Colon (tissue), 2 donors: ENCODE data around the gene ARRDC2.
"Not testable (repeated sequence)": the region's sequence is repeated elsewhere in the genome, so short reads cannot be mapped to it uniquely, and the experiment has no call there.

Experiments used
- FAIRE-seq: peaks from 2 replicates; lab custom pipeline; 2012; peaks lifted over from hg19 to GRCh38; lab: Jason Lieb, UNC
- donor health status: control.
- donor health status: control.

The ARRDC2 gene

DNA sequence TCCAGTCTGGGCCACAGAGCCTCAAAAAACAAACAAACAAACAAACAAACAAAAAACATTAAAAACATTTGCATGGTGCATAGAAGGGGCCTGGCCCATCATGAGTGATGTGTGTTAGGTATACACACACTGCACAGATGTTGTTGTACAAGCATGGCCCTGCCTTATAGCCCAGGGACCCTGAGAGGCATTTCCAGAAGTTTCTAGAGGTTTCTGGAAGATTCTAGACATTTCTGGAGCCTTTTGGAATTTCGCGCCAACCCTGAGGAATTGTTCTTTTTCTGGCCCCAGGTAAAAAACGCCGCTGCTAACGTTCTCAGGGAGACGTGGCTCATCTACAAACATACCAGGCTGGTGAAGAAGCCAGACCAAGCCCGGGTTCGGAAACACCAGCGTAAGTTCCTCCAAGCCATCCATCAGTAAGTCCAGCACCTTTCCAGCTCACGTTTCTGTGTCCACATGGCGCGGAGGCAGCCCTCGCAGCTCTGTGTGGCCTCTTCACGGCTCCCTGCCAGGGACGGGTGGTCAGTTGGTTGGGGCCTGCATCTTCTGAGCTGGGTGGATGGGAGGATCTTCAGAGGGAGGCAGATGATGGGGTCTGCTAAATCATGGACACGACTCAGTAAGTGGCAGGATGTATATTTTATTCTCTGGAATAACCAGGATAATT lies 18.4 kb upstream of the ARRDC2 start:
- no peak for FAIRE-seq

DNA sequence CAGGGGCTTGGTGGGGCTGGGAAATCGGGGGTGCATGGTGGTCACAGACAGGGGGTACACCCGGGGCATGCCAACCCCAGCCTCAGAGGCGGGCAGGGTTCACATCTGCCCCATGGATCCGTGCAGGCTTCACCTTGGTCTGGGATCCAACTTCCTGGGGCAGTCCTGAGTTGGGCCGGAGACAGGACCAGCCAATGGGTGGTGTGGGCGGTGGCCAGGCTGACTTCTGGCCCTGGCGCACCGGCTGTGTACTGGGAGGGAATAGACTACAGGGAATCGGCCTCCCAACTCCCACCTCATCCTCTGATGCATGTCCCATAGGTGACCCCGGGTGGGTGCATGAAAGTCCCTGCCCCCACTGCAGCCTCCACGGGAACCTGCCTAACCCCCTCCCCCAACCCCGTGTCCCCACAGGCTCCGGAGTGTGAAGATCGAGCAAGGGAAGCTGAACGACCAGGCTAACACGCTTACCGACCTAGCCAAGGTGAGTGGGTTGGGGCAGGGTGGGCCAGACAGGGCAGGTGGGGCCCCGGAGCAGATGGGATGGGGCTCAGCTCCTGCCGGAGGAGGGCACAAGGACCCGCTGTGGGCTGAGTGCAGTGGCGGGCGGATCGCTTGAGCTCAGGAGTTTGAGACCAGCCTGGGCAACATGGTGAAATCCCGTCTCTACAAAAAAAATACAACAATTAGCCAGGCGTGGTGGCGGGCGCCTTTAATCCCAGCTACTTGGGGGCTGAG lies 14.7 kb upstream of the ARRDC2 start:
- FAIRE-seq, result no peak

DNA sequence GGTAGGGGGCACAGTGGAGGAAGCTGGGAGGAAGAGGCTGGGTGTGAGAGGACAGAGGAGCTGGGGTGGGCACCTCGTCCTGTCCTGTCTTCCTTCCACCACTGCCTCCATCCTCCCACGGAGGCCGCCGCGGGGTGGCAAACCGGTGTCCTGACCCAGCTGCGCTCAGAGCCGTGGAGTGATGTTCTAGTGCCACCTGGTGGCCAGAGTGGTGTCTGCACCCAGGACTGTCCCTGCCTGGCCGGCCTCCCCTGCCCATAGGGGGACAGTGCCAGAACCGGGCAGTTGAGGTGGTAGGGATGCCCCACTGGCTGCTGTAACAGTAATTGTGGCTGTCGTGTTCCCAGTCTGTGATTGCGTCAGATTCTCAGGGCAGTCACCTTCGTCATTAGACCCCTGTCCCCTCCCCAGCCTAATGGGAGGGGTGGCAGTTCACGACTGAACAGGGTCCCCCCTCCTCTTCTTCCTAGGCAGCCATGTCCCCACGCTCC lies 11.1 kb upstream of the ARRDC2 start:
- no peak for FAIRE-seq

DNA sequence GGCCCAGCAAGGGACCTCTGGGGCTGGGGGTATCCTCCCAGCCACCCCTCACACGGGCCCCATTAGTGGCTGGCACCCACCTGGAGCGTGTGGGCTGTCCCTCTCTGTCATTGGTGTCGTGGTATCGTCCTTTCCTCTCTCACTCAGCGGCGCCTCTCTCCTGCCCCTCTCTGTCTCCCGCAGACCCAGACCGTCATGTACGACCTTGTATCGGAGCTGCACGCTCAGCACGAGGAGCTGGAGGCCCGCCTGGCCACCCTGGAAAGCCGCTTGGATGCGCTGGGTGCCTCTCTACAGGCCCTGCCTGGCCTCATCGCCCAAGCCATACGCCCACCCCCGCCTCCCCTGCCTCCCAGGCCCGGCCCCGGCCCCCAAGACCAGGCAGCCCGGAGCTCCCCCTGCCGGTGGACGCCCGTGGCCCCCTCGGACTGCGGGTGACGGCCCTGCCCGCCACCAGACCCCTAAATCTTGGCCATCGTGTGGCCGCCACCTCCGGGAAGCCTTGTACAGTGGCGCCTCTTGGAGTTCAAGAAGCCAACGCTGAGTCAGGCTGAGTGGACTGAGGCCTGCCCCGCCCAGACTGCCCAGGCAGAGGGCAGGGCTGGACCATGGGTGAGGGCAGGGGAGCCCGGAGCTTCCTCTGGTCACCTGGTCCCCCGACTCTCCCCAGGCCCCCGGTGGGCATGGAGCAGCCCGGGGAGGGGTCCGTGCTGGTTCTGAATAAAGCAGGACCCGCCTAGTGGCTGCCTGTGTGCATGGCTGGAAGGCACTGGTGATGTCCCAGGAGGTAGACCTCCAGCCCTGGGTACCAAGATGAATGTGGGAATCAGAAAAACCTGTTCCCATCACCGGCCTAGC lies 9.8 kb upstream of the ARRDC2 start:
- no peak for FAIRE-seq

DNA sequence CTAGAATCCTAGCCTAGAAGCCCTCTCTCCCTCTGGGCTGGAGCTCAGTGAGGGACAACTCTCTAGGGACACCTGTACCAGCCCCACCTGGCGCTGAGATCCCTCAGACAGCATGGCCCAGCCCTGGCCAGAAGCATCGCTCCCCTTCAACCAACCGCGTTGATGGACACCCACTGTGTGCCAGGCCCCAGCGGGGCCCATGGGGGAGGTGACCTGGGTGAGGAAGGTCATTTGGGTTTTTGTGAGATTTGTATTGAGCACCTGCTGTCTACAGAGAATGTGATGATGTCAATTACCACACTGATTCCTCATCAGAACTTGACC lies 9.2 kb upstream of the ARRDC2 start:
- FAIRE-seq, result no peak

DNA sequence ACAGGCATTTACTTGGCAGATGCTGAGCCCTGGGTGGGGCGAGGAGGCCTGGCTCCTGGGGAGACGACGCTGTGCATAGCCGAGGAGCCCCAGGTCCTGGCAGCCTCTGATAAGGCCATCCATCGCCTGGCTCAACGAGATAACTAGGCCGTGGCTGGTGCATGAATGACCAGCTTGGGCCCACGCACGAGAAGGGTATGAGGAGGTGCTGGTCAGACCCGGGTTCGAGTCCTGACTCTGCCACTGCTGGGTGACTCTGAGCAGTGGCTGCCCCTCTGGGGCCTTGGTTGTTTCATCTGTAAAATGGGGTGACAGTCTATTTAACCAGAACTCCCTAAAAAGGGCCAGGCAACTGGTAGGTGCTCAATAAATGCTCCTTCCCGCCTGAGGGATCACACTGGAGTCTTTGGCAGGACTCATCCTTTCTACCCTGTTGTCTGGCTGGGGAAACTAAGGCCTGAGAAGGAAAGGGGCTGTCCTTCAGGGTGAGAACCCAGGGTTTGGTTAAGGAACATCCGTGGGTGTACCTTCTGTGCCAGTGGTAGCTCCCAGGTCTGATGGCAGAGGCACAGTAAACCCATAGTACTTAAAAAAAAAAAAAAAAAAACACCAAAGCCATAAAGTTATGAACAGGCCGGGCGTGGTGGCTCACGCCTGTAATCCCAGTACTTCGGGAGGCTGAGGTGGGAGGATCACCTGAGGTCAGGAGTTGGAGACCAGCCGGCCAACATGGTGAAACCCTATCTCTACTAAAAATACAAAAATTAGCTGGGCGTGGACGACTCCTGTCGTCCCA lies 8.1 kb upstream of the ARRDC2 start:
- no peak for FAIRE-seq

DNA sequence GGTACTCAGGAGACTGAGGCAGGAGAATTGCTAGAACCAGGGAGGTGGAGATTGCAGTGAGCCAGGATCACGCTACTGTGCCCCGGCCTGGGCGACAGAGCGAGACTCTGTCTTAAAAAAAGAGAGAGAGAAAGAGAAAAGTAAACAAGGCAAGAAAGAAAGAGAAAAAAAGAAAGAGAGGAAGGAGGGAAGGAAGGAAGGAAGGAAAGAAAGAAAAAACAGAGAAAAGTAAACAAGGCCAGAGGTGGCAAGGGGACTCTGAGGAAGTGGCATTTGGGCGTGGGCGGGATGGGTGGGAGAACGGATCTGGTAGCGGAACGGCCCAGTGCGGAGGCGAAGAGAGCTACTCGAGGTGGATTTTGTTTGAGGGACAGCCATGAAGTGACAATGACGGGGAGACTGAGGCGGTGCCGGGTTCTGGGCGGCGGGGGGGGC lies 7.5 kb upstream of the ARRDC2 start:
- FAIRE-seq, result no peak

DNA sequence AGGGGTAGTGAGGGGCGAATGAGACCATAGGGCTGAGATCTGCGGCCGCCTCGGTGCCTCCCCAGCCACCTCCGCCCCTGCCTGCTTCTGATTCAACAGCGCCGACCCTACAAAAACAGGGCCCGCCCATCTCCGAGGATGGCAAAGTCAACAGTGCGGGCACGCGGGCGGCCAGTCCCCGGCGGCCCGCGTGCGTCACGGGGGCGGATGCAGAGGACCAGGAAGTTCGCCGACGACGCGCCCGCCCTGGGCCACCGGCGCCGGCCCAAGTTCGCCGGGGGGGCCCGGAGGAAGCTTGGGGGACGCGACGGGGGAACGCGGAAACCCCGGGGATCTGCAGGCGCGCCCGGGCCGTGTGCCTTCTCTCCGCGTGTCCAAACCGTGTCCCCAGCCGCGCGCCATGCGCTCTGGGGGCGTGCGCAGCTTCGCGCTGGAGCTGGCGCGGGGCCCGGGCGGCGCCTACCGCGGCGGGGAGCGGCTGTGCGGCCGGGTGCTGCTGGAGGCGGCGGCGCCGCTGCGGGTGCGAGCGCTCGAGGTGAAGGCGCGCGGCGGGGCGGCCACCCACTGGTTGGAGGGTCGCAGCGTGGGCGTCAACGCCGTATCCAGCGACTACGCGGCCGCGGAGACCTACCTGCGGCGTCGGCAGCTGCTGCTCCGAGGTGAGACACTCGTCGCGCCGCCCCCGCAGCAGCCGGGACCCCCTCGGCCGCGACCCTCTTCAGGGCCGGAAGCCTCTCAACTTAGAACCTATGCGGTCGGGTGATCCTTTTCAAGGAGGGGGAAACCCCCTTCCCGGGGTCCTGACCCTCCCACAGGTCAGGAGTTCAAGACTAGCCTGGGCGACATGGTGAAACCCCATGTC lies 6.8 kb upstream of the ARRDC2 start:
- no peak for FAIRE-seq

DNA sequence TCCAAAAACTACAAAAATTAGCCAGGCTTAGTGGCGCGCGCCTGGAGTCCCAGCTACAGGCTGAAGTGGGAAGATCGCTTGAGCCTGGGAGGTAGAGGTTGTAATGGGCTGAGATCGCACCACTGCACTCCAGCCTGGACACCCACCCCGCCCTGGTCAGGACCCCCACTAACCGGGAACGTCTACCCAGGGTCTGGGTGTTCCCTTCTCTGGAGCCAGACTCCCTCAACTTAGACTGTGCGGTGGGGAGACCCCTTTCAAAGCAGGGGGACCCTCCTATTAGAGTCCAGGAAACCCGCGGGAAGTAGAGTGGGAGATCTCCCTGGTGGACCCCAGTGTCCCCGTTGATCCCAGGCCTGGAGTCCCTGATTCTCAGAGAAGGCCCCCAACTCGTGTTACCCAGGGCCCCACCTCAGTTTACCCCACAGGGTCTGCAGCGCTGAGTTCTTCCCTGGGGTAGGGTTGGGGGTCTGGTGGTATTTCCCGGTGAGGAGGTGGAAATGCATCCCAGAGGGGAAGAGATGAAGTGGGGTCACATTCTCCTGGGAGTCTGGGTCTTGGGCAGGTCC lies 6.1 kb upstream of the ARRDC2 start:
- FAIRE-seq, result no peak

DNA sequence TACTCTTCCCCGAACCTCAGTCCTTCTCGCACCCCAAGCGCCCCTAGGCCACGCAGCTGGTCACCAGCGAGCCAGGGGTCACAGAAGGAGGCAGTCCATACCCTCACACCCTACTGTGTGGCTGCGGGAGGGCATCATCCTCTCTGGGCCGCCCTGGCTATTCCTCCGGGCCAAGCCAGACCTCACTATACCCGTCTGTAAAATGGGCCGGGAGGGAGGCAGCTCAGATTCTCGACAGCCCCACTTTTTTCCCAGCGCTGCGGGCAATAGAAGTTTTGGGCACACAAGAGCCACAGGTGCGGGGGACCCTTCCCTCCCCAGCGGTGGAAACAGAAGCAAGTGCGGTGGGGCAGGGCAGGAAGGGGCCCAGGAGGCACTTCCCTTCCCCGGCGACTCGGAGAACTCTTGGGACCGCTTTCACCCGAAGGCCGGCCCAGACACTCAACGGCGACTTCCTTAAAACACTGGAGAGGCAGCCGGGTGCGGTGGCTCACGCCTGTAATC lies 5.6 kb upstream of the ARRDC2 start:
- no peak for FAIRE-seq

DNA sequence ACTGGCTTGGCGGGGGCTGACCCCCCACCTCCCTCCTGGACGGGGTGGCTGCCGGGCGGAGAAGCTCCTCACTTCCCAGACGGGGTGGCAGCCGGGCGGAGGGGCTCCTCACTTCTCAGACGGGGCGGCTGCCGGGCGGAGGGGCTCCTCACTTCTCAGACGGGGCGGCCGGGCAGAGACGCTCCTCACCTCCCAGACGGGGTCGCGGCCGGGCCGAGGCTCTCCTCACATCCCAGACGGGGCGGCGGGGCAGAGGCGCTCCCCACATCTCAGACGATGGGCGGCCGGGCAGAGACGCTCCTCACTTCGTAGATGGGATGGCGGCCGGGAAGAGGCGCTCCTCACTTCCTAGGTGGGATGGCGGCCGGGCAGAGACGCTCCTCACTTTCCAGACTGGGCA lies 2.2 kb upstream of the ARRDC2 start:
- FAIRE-seq, result not testable (repeated sequence)

DNA sequence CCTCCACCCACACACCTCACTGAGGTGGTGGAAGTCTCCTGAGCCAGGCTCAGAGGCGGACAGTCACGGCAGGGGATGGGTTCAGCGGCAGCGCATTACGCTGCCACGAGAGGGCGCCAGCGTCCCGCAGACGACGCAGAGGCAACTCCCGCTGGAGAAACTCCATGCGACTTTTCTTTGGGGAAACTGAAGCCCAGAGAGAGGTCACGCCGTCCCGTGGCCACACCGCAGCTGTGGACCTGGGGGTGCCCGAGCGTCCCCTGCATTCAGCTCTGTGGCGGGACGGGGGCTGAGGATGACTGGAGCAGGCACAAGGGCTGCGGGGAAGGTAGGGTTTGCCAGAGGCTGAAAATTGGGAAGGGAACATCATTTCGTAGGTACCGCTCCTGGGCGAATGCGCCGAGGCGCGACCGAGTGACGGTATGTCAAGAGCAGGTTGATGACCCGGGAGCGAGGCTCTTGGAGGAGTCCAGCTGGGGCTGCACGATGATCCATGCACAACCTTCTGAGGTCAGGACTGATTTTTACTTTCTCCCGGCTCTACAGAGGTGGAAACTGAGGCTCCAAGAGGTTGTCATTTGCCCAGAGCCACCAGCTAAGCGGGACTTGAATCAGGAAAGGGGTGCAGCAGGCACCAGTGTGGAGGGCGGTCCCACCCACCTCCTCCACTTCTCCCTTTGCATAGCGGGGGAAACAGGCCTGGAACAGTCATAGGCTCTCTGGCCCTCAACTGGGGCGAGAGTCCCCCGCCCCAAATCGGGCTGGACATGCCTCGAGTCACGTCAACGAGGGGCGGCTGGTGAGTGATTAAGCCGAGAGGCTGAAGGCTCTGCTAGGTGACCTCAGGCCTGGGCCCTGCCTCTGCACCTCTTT lies 690 bp upstream of the ARRDC2 start:
- no peak for FAIRE-seq

DNA sequence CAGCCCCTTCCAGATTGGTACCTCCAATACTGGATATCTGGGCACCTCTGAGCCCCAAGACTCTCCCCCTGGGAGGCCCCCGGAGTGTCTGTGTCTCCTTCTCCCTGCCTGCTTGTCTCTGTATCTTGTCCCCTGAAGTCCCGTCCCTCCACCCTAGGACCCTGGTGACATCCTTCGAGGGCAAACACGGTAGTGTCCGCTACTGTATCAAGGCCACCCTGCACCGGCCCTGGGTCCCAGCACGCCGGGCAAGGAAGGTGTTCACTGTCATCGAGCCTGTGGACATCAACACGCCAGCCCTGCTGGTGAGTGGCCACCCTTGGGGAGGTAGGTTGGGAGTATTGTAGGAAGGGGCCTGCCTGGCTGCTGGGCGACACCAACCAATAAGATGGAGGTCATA lies 844 bp downstream of the ARRDC2 start:
- no peak for FAIRE-seq

DNA sequence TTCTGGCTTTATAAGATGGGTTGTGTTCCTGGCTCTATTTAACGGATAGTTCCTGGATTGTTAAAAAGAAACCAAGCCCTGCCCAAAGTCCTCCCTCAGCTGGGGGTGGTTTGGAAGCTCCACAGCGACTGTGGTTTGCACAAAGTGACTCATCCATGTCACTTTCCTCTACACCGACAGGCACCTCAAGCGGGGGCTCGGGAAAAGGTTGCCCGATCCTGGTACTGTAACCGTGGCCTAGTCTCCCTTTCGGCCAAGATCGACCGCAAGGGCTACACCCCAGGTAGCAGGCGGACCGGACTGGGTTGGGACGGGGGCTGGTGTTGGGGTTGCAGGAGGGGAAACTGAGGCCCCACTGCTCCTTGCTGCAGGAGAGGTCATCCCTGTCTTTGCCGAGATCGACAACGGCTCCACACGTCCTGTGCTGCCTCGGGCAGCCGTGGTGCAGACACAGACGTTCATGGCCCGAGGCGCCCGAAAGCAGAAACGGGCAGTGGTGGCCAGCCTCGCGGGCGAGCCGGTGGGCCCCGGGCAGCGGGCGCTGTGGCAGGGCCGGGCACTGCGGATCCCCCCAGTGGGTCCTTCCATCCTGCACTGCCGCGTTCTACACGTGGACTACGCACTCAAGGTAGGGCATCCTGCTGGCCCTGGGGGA lies 1.6 kb downstream of the ARRDC2 start:
- FAIRE-seq, result no peak

DNA sequence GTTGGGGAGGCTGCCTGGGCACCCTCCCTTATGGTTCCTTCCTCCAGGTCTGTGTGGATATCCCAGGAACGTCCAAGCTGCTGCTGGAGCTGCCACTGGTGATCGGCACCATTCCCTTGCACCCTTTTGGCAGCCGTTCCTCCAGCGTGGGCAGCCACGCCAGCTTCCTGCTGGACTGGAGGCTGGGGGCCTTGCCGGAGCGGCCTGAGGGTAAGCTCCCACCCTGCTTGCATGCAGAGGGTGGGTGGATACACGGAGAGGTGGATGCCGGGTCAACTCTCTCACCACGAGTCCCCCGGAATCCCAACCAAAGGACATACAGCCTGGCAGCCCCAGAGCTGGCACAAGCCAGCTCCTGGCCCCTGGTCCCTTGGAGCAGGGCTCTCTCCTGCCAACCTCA lies 2.2 kb downstream of the ARRDC2 start:
- no peak for FAIRE-seq

DNA sequence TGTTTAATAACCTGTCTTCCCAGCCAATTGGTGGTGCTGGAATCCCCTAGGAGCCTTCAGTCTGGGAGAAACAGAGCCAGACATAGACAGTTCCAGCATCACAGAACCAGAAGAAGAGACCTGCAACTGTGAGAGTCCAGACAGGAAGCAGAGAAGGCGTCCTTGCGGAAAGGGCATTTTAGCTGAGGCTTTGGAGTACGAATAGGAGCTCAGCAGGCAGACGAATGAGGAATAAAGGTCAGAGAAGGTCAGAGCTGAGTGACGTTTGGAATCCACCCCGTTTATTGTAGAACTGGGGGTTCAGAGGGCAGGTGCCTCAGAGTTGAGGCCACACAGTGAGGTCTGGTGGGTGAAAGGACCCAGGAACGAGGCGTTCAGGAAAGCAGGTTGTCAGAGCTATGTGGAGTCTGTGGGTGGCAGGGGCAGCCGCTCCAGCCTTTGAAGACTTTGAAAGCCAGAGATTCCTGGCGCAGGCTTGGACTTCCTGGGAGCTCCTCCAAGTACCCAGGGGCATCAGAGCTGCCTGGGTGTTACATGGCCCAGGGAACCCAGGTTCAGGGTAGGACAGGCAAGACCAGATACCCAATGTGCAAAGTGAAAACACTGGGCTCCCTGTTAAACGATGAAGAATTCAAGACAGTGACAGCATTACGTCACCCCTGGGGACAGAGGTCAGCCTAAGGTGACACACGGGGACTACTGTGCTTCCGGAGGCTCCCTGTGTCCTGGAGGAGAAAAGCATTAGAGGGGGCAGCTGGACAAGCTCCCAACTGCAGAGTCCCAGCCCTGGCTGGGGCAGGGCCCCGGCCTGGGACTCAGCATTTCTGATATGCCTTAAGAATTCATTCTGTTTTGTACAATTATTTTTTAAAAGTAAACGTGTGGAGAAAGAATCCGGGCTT lies 5.5 kb downstream of the ARRDC2 start:
- no peak for FAIRE-seq

DNA sequence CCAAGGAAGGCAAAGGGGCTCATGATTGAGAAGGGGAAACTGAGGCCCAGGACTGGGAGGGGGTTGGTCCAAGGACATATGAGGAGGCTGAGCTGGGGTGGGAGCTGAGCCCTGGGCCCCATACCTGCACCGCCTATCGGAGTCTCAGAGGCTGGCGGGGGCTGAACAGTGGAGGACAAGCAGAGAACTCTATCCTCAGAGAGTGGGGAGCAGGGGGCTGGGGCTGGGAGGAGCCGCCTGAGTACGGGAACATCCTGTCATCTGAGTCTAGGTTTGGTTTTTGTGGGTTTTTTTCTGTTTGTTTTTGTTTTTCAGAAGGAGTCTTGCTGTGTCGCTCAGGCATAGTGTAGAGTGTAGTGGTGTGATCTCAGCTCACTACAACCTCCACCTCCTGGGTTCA lies 6.2 kb downstream of the ARRDC2 start:
- no peak for FAIRE-seq
